Measurements from ENCODE around the gene POLR2C.
"Not testable (repeated sequence)": the region's sequence is repeated elsewhere in the genome, so short reads cannot be mapped to it uniquely, and the experiment has no call there.

POLR2C gene

GRCh38 chr16:57434003-57434402 is 28.5 kb upstream of the POLR2C start:
- no peak overlapping the region for H3K9ac ChIP-seq (ENCODE audit: low read depth, low read length)
- no peaks in the 10 kb centered on the region for H3K4me1 ChIP-seq (ENCODE audit: insufficient read depth, low read length)
- H3K36me3 ChIP-seq (ENCODE audit: insufficient read depth, low read length): peaks cover 31% of the 10 kb centered on the region
- H3K9me3 ChIP-seq (ENCODE audit: control insufficient read depth, insufficient read depth, low read length): no peaks in the 10 kb centered on the region

GRCh38 chr16:57435838-57436237 is 26.6 kb upstream of the POLR2C start:
- Histone ChIP-seq H3K9ac (ENCODE audit: low read depth, low read length) (no peak overlapping the region), H3K36me3 (ENCODE audit: insufficient read depth, low read length) (peaks cover 33% of the 10 kb centered on the region), H3K4me1 (ENCODE audit: insufficient read depth, low read length) (no peaks in the 10 kb centered on the region), H3K9me3 (ENCODE audit: control insufficient read depth, insufficient read depth, low read length) (peaks cover 5% of the 10 kb centered on the region)

DNA sequence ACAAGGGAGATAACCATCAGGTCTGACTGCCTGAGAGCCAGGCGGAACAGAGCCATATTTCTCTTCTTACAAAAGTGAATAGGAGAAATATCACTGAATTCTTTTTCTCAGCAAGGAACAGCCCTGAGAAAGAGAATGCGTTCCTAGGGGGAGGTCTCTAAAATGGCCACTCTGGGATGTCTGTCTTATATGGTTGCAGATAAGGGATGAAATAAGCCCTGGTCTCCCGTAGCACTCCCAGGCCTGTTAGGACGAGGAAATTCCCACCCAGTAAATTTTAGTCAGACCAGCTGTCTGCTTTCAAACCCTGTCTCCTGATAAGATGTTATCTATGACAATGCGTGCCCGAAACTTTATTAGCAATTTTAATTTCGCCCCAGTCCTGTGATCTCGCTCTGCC is 22.5 kb upstream of the POLR2C start:
- not testable (repeated sequence) for H3K9me3 ChIP-seq (ENCODE audit: control insufficient read depth, insufficient read depth, low read length); H3K4me1 ChIP-seq (ENCODE audit: insufficient read depth, low read length); H3K9ac ChIP-seq (ENCODE audit: low read depth, low read length)
- peaks cover 16% of the 10 kb centered on the region for H3K36me3 ChIP-seq (ENCODE audit: insufficient read depth, low read length)

- H3K9me3 ChIP-seq (ENCODE audit: control insufficient read depth, insufficient read depth, low read length); H3K9ac ChIP-seq (ENCODE audit: low read depth, low read length); H3K4me1 ChIP-seq (ENCODE audit: insufficient read depth, low read length): not testable (repeated sequence)
- peaks cover 16% of the 10 kb centered on the region for H3K36me3 ChIP-seq (ENCODE audit: insufficient read depth, low read length)
These were observed 21.9 kb upstream of the POLR2C start for GRCh38 chr16:57440551-57440950.

DNA sequence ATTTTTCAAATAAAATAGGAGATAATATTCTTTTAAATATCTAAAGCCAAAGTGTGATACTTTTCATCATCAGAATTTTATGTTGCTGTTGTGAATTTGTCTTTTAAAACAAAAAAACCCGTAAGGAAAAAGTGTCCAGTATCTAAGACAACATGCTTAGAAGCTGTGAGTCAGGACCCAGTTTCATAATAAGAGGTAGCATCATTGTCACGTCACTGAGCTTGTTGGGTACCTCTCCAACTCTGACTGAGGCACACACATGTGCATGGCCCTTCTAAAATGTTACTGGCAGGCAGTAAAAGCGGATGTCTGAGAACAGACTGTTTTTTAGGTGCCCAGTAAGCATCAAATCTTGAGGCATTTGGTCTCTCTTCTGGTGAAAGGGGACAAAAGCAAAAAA is 17.8 kb upstream of the POLR2C start:
- Histone ChIP-seq H3K9me3 (ENCODE audit: control insufficient read depth, insufficient read depth, low read length) (peaks cover 8% of the 10 kb centered on the region), H3K4me1 (ENCODE audit: insufficient read depth, low read length) (no peaks in the 10 kb centered on the region), H3K9ac (ENCODE audit: low read depth, low read length) (no peak overlapping the region)

GRCh38 chr16:57445510-57445909 is 17.0 kb upstream of the POLR2C start:
- Histone ChIP-seq H3K9me3 (ENCODE audit: control insufficient read depth, insufficient read depth, low read length) (peaks cover 6% of the 10 kb centered on the region), H3K36me3 (ENCODE audit: insufficient read depth, low read length) (peaks cover 6% of the 10 kb centered on the region; the same call in 1 of the 2 replicates), H3K9ac (ENCODE audit: low read depth, low read length) (no peak overlapping the region), H3K4me1 (ENCODE audit: insufficient read depth, low read length) (no peaks in the 10 kb centered on the region)

More for the DNA sequence above, 17.8 kb upstream of the POLR2C start:
- H3K36me3 ChIP-seq (ENCODE audit: insufficient read depth, low read length): peaks cover 8% of the 10 kb centered on the region; the same call in 1 of the 2 replicates

DNA sequence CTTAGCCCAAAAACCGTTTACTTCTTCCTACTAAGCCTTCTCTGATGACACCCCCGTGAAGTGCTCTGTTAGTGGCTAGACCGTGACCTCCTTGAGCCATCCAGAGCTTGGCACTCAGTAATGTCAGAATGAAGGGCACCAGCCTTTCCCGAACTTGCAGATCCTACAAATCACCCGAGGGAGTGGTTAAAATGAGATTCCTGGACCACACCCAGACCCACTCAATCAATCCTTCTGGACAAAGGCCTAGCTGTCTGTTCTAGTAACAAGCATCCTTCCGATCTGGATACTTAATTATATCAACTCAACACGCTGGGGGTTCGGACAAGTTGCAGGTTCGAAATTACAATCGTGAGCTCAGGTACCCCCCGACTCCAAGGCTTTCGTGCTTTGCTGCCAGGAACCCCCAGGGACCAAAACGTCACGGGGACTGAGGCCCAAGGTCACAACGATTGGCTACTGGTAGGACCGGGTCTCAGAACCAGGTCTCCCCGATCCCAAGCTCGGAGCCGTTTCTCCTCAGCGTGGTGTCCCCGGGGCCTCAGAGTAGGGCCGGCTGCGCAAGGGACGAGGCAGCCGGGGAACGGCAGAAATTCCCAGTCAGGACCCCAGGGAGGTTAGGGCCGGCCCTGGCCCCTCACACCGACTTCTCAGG is 15.8 kb upstream of the POLR2C start:
- Histone ChIP-seq H3K4me1 (ENCODE audit: insufficient read depth, low read length) (no peaks in the 10 kb centered on the region), H3K9ac (ENCODE audit: low read depth, low read length) (peak overlapping the region; percentile 84), H3K36me3 (ENCODE audit: insufficient read depth, low read length) (no peaks in the 10 kb centered on the region), H3K9me3 (ENCODE audit: control insufficient read depth, insufficient read depth, low read length) (no peaks in the 10 kb centered on the region)

DNA sequence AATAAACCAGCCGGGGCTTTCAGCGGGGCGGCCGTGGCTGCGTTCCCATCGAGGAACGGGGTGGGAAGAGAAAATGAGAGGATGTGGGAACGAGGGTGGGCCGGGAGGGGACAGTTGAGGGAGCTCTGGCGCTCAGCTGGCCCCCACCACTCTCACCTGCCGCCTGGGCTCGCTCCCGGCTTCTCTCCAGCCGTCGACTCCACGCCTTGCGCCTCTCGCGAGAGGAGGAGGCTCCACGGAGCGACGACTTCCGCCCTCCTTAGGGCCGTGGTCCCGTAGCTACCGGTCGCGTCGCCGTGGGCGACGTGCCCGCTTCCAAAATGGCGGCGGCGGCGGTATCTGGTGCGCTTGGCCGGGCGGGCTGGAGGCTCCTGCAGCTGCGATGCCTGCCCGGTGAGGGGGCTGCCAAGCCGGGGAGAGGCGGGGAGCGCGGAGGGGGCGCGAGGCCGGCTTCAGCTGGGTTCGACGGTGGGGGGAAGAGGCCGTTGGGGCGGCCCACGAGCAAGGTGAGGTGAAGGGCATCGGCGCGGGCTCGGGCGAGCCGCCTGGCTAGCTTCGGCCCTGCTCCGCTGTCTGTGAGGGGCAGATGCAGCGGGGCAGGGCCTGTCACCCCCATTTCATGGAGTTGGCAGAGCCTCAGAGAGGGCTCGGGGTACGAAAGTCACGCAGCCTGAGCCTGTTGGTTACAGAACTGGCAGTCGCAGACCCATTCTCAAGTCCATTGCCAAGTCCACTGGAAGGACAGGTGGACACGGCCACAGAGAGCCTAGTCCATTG is 15.1 kb upstream of the POLR2C start, which contains the start of the genes CIAPIN1 and COQ9:
TSS of gene CIAPIN1 (minus strand) at position 200 of the 777 bp plus-strand sequence. CDS start 6,457 bp downstream, outside the sequence.
TSS of gene COQ9 (plus strand) at position 294 of the 777 bp plus-strand sequence. CDS start at position 321, 27 bp downstream.
- no peaks in the 10 kb centered on the region for H3K4me1 ChIP-seq (ENCODE audit: insufficient read depth, low read length)
- H3K9me3 ChIP-seq (ENCODE audit: control insufficient read depth, insufficient read depth, low read length): no peaks in the 10 kb centered on the region
- no peaks in the 10 kb centered on the region for H3K36me3 ChIP-seq (ENCODE audit: insufficient read depth, low read length)
- peak within 1 kb of the TSS; percentile 84 for H3K9ac ChIP-seq (ENCODE audit: low read depth, low read length)

- Histone ChIP-seq H3K36me3 (ENCODE audit: insufficient read depth, low read length) (peaks cover 3% of the 10 kb centered on the region), H3K9me3 (ENCODE audit: control insufficient read depth, insufficient read depth, low read length) (no peaks in the 10 kb centered on the region), H3K4me1 (ENCODE audit: insufficient read depth, low read length) (no peaks in the 10 kb centered on the region), H3K9ac (ENCODE audit: low read depth, low read length) (no peak overlapping the region)
These were observed 10.5 kb upstream of the POLR2C start for GRCh38 chr16:57452021-57452420.

GRCh38 chr16:57462978-57463362 is 491 bp downstream of the POLR2C start:
- H3K36me3 ChIP-seq (ENCODE audit: insufficient read depth, low read length): peaks cover 14% of the 10 kb centered on the region
- H3K9me3 ChIP-seq (ENCODE audit: control insufficient read depth, insufficient read depth, low read length): no peaks in the 10 kb centered on the region
- H3K4me1 ChIP-seq (ENCODE audit: insufficient read depth, low read length): no peaks in the 10 kb centered on the region
- peak overlapping the region; percentile 63 for H3K9ac ChIP-seq (ENCODE audit: low read depth, low read length)

DNA sequence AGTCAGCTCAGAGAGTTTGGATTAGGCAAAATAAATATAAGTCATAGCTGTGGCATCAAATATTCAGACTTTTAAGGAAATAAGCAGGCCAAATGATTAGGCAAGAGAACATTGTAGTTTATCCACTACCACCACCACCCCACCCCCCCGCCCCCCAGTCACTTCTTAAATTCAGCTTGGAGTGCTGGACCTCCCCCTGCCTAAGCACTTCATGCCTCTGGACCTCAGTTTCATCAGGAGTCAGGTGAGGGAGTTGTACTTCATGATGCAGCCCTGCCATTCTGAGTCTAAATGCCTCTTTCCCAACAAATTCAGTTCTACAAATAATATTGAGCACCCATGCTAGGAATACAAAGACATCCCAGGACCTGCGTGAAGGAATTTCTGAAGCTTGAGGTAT is 2.0 kb downstream of the POLR2C start:
- Histone ChIP-seq H3K9me3 (ENCODE audit: control insufficient read depth, insufficient read depth, low read length) (no peaks in the 10 kb centered on the region), H3K9ac (ENCODE audit: low read depth, low read length) (no peak overlapping the region), H3K4me1 (ENCODE audit: insufficient read depth, low read length) (no peaks in the 10 kb centered on the region), H3K36me3 (ENCODE audit: insufficient read depth, low read length) (peaks cover 13% of the 10 kb centered on the region)

- Histone ChIP-seq H3K9me3 (ENCODE audit: control insufficient read depth, insufficient read depth, low read length) (no peaks in the 10 kb centered on the region), H3K36me3 (ENCODE audit: insufficient read depth, low read length) (peaks cover 15% of the 10 kb centered on the region)
These were observed 5.9 kb downstream of the POLR2C start for GRCh38 chr16:57468346-57468745.

GRCh38 chr16:57469046-57469445 is 6.6 kb downstream of the POLR2C start:
- peaks cover 14% of the 10 kb centered on the region for H3K4me1 ChIP-seq (ENCODE audit: insufficient read depth, low read length)
- peaks cover 15% of the 10 kb centered on the region for H3K36me3 ChIP-seq (ENCODE audit: insufficient read depth, low read length)
- no peaks in the 10 kb centered on the region for H3K9me3 ChIP-seq (ENCODE audit: control insufficient read depth, insufficient read depth, low read length)
- no peak overlapping the region for H3K9ac ChIP-seq (ENCODE audit: low read depth, low read length)

More at GRCh38 chr16:57468346-57468745, 5.9 kb downstream of the POLR2C start:
- Histone ChIP-seq H3K4me1 (ENCODE audit: insufficient read depth, low read length) (peaks cover 14% of the 10 kb centered on the region), H3K9ac (ENCODE audit: low read depth, low read length) (no peak overlapping the region)

DNA sequence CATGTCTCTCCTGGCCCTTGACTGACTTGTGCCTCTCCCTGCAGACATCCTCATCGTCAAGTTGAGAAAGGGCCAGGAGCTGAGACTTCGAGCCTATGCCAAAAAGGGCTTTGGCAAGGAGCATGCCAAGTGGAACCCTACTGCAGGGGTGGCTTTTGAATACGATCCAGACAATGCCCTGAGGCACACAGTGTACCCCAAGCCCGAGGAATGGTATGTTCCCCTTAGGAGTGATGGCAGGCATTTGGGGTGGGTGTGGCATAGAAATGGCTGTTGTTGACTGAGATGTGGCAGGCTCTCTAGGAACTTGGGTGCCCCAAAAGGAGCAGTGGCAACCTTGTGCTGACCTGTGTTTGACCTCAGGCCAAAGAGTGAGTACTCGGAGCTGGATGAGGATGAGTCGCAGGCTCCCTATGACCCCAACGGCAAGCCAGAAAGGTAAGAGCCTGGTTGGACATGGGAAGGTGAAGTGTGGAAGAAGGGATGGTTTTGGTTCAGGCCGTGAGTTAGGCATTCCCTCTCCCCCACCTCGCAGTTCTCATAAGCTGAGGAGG is 7.5 kb downstream of the POLR2C start:
- Histone ChIP-seq H3K4me1 (ENCODE audit: insufficient read depth, low read length) (peaks cover 14% of the 10 kb centered on the region), H3K36me3 (ENCODE audit: insufficient read depth, low read length) (peaks cover 15% of the 10 kb centered on the region), H3K9me3 (ENCODE audit: control insufficient read depth, insufficient read depth, low read length) (no peaks in the 10 kb centered on the region)

More for the DNA sequence above, 7.5 kb downstream of the POLR2C start:
- H3K9ac ChIP-seq (ENCODE audit: low read depth, low read length): no peak overlapping the region
